Epithelial cell of prostate (primary cell): ENCODE measurements around the gene RIPK3.
"Not testable (repeated sequence)": the region's sequence is repeated elsewhere in the genome, so short reads cannot be mapped to it uniquely, and the experiment has no call there.

Source experiments
- DNase-seq: peaks from one replicate; pipeline ENCODE4 v3.0.0-alpha.2; 2011; ENCODE audit warnings: low read depth, low spot score
- H3K27ac ChIP-seq: fragments of 450-650 bp; 2 replicates; pipeline ENCODE4 v1.5.1; 2017; ENCODE audit warnings: mild to moderate bottlenecking

Gene RIPK3

GRCh38 chr14:24369907-24370687, 30.3 kb upstream of the RIPK3 start:
- H3K27ac ChIP-seq = no peak overlapping the region
- no peak for DNase-seq

DNA sequence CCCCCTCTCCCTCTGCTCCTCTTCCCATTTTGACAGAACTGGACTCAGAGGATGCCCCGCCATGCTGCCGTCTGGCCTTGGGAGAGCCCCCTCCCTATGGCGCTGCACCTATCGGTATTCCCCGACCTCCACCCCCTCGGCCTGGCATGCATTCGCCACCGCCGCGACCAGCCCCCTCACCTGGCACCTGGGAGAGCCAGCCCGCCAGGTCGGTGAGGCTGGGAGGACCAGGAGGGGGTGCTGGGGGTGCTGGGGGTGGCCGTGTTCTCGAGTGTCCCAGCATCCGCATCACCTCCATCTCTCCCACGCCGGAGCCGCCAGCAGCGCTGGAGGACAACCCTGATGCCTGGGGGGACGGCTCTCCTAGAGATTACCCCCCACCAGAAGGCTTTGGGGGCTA, 29.7 kb upstream of the RIPK3 start:
- DNase-seq = no peak
- H3K27ac ChIP-seq = no peak overlapping the region

- H3K27ac ChIP-seq = no peak overlapping the region
- DNase-seq = no peak
Observed at GRCh38 chr14:24368562-24369252, 28.9 kb upstream of the RIPK3 start.

DNA sequence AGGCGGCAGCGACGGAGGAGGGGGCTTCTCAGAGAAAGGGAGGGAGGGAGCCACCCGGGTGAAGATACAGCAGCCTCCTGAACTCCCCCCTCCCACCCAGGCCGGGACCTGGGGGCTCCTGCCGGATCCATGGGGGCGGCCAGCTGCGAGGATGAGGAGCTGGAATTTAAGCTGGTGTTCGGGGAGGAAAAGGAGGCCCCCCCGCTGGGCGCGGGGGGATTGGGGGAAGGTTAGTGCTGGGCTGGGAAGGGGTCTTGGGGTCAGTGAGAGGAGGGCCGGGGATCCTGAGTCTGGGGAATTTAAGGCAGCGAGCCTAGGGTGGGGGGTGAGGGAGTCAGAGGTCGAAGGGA, 28.4 kb upstream of the RIPK3 start:
- peak overlapping the region; percentile 96 for H3K27ac ChIP-seq
- DNase-seq = no peak

DNA sequence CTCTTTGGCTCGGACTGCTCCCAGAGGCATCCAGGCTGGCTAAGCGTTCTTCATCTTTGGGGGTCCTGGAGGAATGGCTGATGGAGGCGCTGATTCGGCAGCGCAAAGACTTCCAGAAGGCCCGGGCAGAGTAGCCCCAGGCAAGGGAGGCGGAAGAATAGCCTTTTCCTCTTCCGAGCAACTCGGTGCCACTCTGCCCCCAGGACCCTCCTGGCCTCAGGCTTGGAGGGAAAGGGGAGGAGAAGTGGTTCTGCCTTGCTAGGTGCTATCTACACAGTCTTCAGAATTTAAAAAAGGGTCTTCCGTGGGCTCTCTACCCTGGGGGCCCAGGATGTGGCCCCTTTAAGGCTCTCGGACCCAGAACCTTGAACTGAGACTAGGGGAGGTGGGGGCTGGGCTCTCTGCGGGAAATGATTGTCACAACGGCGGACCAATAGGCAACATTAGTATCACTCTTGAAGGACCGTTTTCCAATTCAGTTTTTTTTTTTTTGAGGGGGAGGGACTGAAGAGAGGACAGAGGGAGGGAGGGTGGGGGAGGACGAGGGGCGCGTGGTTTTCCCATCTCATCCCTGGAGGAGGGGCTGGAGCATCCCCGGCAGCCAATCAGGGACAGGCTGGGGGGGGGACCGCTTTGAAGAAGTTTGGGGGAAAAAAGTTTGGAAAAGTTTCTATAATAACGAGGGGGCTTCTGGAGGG, 27.9 kb upstream of the RIPK3 start, which contains the start of gene NFATC4:
Gene NFATC4, plus strand, starts transcription at position 671 of the 698 bp plus-strand sequence. CDS start 157 bp downstream, outside the sequence.
- DNase-seq = no peak

GRCh38 chr14:24366721-24367513, 27.1 kb upstream of the RIPK3 start:
- H3K27ac ChIP-seq = peak overlapping the region; percentile 96
- DNase-seq = peak; percentile 86

More for the DNA sequence above, 27.9 kb upstream of the RIPK3 start, which contains the start of gene NFATC4:
- peak within 1 kb of the TSS; percentile 96 for H3K27ac ChIP-seq

DNA sequence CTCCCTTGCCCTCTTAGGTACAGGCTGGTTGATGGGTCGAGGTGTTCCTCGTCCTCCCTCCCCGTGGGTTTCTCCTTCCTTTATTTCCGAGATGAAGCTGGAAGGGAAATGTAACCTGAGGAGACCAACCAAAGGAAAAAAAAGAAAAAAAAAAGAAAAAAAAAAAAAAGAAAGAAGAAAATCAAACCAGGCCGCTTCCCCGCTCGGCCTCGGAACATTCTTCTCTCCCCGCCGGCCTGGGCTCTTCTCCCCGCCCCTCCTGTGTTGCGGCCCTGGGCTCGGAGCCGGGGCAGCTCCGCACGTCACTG, 26.6 kb upstream of the RIPK3 start:
- DNase-seq = no peak
- peak overlapping the region; percentile 96 for H3K27ac ChIP-seq

DNA sequence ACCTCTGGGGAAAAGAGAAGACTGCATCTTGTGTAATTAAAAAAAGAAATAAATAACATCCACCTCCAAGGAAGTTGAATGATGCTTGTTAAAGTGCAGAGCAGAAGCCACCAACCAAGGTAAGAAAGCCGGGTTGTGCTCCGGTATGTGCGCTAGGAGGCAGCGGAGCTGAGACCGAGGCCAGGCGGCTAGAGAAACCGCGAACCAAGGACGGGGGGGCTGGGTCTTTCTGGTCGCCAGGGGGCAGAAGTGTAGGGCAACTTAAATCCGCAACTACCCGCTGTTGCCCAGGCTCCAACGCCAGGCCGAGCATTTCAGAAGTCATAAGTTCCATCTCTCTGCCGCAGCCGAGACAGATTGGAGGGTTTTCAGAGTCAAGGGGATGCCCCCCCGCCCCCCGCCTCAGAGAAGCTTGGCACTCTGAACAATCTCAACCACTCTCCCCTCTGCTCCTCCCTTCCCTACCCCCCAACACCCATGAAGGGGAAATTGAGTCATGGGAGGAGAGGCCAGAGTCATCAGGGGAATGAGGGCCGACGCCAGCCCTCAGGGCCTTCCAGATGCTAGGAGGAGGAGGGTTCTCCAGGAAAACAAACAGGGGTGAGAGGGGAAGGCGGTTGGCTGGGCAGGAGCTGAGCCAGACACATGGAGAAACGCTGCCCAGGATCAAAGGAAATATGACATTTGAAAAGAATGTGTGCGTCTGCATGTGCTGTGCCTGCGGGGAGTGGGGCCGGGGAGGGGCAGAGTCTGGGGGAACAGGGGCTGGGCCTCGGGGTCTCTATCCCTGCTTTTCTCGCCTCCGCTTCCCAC, 26.0 kb upstream of the RIPK3 start:
- peak overlapping the region; percentile 96 for H3K27ac ChIP-seq
- peak; percentile 71 for DNase-seq

DNA sequence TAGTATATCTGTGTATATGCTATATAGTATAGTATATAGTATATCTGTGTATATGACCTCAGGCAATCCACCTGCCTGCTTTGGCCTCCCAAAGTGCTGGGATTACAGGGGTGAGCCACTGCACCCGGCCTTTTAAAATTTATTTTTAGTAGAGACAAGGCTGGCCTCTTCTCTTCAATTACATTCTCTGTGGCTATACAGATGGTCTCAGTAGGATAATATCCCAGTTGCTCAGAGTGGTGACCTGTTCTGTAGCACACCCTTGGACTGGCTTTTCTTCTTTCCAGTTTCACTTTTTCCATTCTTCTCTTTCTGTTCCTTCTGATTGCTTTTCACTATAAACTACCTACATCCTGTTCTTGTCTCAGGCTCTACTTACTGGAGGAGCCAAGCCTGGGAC, 25.1 kb upstream of the RIPK3 start:
- no peak for DNase-seq
- H3K27ac ChIP-seq = peak overlapping the region; percentile 96

DNA sequence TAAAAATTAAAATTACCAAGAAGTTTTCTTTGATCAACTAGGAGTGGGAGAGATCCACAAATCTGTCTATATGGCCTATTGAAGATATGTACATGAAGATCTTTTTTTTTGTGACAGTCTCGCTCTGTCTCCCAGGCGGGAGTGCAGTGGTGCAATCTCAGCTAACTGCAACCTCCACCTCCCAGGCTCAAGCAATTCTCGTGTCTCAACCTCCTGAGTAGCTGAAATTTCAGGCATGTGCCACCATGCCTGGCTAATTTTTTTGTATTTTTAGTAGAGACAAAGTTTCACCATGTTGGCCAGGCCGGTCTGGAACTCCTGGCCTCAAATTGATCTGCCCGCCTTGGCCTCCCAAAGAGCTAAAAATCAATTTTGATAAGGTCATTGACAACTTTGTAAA, 23.6 kb upstream of the RIPK3 start:
- no peak overlapping the region for H3K27ac ChIP-seq
- DNase-seq = no peak

- no peak overlapping the region for H3K27ac ChIP-seq
- DNase-seq = no peak
Observed at GRCh38 chr14:24362241-24362960, 22.6 kb upstream of the RIPK3 start.

DNA sequence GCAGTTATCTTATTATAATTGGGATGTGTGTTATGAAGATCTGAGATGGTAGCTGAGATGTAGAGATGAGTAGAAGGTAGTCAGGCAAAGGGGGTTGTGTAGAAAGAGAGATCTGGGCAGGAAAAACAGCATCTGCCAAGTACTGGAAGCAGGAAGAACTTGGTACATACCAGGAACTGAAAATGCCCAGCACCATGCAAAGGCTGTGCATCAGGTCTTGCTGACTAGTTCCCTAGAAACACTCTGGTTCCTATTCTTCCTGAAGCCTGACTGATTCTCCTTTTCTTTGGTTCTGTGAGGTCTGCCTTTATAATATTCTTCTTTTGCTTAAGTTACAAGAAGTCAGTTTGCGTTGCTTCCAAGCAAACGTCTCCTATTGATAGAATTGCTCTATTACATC, 21.5 kb upstream of the RIPK3 start:
- DNase-seq = no peak
- H3K27ac ChIP-seq = no peak overlapping the region

- no peak overlapping the region for H3K27ac ChIP-seq
- no peak for DNase-seq
Observed at GRCh38 chr14:24360281-24360680, 20.5 kb upstream of the RIPK3 start.

- H3K27ac ChIP-seq = no peak overlapping the region
Observed at GRCh38 chr14:24356208-24356607, 16.4 kb upstream of the RIPK3 start.

GRCh38 chr14:24355009-24355408, 15.2 kb upstream of the RIPK3 start:
- DNase-seq = no peak
- H3K27ac ChIP-seq = peak overlapping the region; percentile 66

More at GRCh38 chr14:24356208-24356607, 16.4 kb upstream of the RIPK3 start:
- no peak for DNase-seq

DNA sequence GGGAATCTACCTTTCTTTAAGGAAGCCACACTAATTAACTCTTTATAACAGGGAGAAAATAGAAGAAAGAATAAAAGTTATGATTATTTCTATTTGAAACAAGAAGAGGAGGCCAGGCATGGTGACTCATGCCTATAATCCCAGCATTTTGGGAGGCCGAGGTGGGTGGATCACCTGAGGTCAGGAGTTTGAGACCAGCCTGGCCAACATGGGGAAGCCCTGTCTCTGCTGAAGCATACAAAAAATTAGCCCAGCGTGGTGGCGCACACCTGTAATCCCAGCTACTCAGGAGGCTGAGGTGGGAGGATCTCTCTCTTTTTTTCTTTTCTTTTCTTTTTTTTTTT, 14.7 kb upstream of the RIPK3 start:
- DNase-seq = not testable (repeated sequence)
- peak overlapping the region; percentile 66 for H3K27ac ChIP-seq

- no peak for DNase-seq
- peak overlapping the region; percentile 66 for H3K27ac ChIP-seq
Observed at GRCh38 chr14:24353559-24354481, 14.0 kb upstream of the RIPK3 start.

GRCh38 chr14:24351517-24351916, 11.7 kb upstream of the RIPK3 start:
- H3K27ac ChIP-seq = no peak overlapping the region
- DNase-seq = no peak
